Heart left ventricle (tissue), 13 donors: Measurements from ENCODE around the gene ARHGEF33.

Experiments used
- CTCF ChIP-seq, 12 donors: fragments of 200-600 bp; sonication (generic) in 4 of 12; IDR thresholded peaks; one replicate each; pipeline versions ENCODE4 v1.5.0 to v1.8.0; 2018 to 2022; ENCODE audit warnings: antibody characterized with exemption in 12 of 12, mild to moderate bottlenecking in 5 of 12
- POLR2A ChIP-seq, 2 donors: fragments of 450-650 bp; IDR thresholded peaks; one replicate each; pipeline ENCODE4 v1.6.1; 2017; ENCODE audit warnings: antibody characterized with exemption in 2 of 2, mild to moderate bottlenecking in 2 of 2, moderate library complexity in 2 of 2
- donor health status: ischemic (EF 13 %, LVEDD 7.1; RV severe dilation, severe dysfunction).
- donor health status: DM: no; HTN: yes; CAD: no.
- donor health status: DM: no; HTN: no; CAD: no.
- donor health status: ischemic (EF 25% LVEDD 6.9; RV normal size, moderate dysfunction).
- donor health status: ischemic (EF 25% LVEDD 5.7; RV mildly dilated, moderate dysfunction).
- donor health status: ischemic (EF 35%, LVEDD 5.7; RV mildly dilated, moderate dysfunction).
- donor health status: nonischemic (EF 11% LVEDD 7.7; RV severe dilation, severe dysfunction).
- donor health status: DM: yes; HTN: yes; CAD: no.
- donor health status: PGD.
- donor health status: ischemic (EF 29% LVEDD 5.4; RV normal size, mild dysfunction).
- donor health status: nonischemic (EF 23%, LVEDD 6.1; RV moderate dilation, normal function).

- TF ChIP-seq CTCF (IDR thresholded peaks at IDR 0.05) (no peak), POLR2A (IDR thresholded peaks at IDR 0.05) (no peak)
Measured at GRCh38 chr2:38937548-38937947, 47.9 kb downstream of the ARHGEF33 start.
